ENCODE data around the gene P2RX6.

DNA sequence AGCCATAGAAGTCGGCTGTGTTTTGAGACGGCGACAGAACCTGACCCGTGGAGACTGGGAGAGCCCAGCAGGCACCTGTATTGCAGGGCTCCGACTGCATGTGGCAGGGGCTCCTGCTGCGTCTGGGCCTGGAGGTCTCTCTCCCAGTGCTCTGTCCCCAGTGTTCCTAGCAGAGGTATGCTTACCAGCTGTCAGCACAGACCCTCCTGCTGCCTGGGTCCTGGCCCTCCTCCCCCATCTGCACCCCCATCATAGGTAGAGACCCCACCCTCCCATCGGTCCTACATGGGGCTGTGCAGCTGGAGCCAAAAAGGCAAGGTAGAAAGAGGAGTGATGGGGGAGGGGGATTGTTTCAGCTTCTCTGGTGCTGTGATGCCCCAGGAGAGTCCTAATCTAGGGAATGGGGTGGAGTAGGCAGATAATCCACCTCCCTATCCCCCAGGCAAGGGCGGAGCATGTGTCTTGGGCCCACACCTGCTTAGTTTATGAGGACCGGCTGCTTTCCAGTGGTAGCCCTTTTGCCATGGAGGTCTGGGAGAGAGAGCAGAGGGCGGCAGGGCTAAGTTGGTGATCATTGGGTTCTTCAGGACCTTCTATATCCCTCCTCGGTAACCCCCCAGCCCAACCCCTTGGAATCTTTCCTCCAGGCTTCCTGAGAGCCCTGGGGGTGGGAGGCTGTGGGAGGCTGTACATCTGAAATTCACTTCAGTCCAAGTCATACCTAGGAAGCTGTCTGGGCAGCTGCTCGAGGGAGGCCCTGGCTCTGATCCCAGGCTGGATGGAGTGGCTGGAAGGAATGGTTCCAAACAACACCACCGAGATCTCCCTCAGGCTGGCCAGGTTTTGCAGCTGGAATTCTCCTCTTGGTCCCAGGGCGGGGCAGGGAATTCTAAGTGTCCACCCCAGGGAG, 12.1 kb downstream of the P2RX6 start:
- TF ChIP-seq EZH2 (IDR thresholded peaks at IDR 0.05) (no peak), POLR2AphosphoS5 (IDR thresholded peaks at IDR 0.05; ENCODE audit: borderline replicate concordance, low read depth, low read length) (no peak), FOXP2 (optimal IDR thresholded peaks at IDR 0.05; ENCODE audit: control extremely low read depth, extremely low read length, insufficient read depth) (no peak)

Data from SK-N-MC (cell line).